ENCODE results near the gene HMCN2. TPM values are rescaled to one million over a fixed set of nuclear protein-coding genes. Genes with fewer than 3 reads are reported as not detected.

The HMCN2 gene
- total and polyA plus RNA-seq, 2 of the 4 experiments (the other 2 are of a cell fraction) = 0.02 TPM; not detected in 1

DNA sequence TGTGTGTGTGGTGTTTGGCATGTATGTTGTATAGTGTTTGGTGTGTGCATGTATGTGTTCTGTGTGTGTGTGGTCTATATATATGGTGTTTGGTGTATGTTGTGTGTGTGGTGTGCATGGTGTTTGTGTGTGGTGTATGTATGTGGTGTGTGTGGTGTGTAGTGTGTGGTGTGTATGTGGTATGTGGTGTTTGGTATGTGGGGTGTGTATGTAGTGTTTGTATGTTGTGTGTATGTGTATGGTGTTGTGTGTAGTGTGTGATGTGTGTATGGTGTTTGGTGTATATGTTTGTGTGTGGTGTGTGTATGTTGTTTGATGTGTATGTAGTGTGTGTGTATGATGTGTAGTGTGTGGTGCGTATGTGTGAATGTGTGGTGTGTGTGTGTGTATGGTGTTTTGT, 78.8 kb downstream of the HMCN2 start:
- Histone ChIP-seq H2BK20ac (ENCODE audit: low read depth, low read length) (no peak overlapping the region), H3K14ac (replicated peaks; ENCODE audit: low read depth, low read length) (no peak overlapping the region), H3K18ac (ENCODE audit: low read depth, low read length) (no peak overlapping the region), H3K56ac (ENCODE audit: extremely low read depth, insufficient read depth, low read length) (no peak overlapping the region), H2AK9ac (replicated peaks; ENCODE audit: low read depth, low read length, poor library complexity) (no peak overlapping the region), H3K9me1 (ENCODE audit: insufficient read depth, low read length) (peaks cover 9% of the 10 kb centered on the region; the same call in 1 of the 2 replicates), H3K9ac (ENCODE audit: low read depth, low read length) (no peak overlapping the region), H4K20me1 (ENCODE audit: insufficient read depth, low read length) (peaks cover 5% of the 10 kb centered on the region; the same call in 1 of the 2 replicates), H3K36me3 (ENCODE audit: control insufficient read depth, insufficient read depth, low read length) (no peaks in the 10 kb centered on the region), H3K4ac (ENCODE audit: low read depth, low read length) (no peak overlapping the region), H3K23ac (ENCODE audit: low read depth, low read length) (no peak overlapping the region), H2BK5ac (ENCODE audit: low read depth, low read length, poor library complexity, severe bottlenecking) (peak overlapping the region; percentile 91), H3K9me3 (ENCODE audit: control insufficient read depth, insufficient read depth, low read length) (no peaks in the 10 kb centered on the region), H3K27me3 (ENCODE audit: control insufficient read depth, insufficient read depth, low read length) (peaks cover 26% of the 10 kb centered on the region; the same call in 1 of the 2 replicates), H2AFZ (replicated peaks; ENCODE audit: low read length, poor library complexity) (no peak overlapping the region), H2AK5ac (ENCODE audit: low read depth, low read length) (0 out of 2 replicates have a peak overlapping the region, but pooled peaks have one; percentile 27), H3K4me3 (ENCODE audit: insufficient read depth, low read depth, low read length) (no peak overlapping the region), H2BK120ac (ENCODE audit: low read depth, low read length) (no peak overlapping the region), H3K79me1 (ENCODE audit: low read depth in 1 of 2, low read length in 2 of 2) (no peaks in the 10 kb centered on the region), H2BK15ac (ENCODE audit: low read depth, low read length) (no peak overlapping the region), H4K91ac (ENCODE audit: insufficient read depth, low read depth, low read length) (no peak overlapping the region), H4K5ac (ENCODE audit: low read depth, low read length) (no peak overlapping the region), H3K27ac (ENCODE audit: insufficient read depth, low read length) (no peak overlapping the region), H4K8ac (ENCODE audit: low read depth in 2 of 2, low read length in 2 of 2) (no peak overlapping the region), H3K4me2 (ENCODE audit: low read depth, low read length) (no peak overlapping the region), H3K4me1 (ENCODE audit: control insufficient read depth, insufficient read depth, low read length) (no peaks in the 10 kb centered on the region)
- ATAC-seq (ENCODE audit: low read depth) (no peak), DNase-seq (no peak)
- dilution Hi-C loops (cut with HindIII; ENCODE audit: low sequenced_read_pairs, unreplicated experiment) (no loop called here), intact Hi-C loops (cut with micrococcal nuclease) (no loop called here), in situ Hi-C loops (cut with MboI; ENCODE audit: low sequenced_read_pairs) (no loop called here)
- no peak for TF ChIP-seq RAD21 (IDR thresholded peaks at IDR 0.05; ENCODE audit: low read length)
- TF ChIP-seq MAFK (IDR thresholded peaks at IDR 0.05; ENCODE audit: low read depth, low read length) = no peak
- TF ChIP-seq NFE2L2 (IDR thresholded peaks at IDR 0.05; ENCODE audit: low read depth, low read length) = no peak
- TF ChIP-seq, protein P1, sequence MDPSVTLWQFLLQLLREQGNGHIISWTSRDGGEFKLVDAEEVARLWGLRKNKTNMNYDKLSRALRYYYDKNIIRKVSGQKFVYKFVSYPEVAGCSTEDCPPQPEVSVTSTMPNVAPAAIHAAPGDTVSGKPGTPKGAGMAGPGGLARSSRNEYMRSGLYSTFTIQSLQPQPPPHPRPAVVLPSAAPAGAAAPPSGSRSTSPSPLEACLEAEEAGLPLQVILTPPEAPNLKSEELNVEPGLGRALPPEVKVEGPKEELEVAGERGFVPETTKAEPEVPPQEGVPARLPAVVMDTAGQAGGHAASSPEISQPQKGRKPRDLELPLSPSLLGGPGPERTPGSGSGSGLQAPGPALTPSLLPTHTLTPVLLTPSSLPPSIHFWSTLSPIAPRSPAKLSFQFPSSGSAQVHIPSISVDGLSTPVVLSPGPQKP (IDR thresholded peaks at IDR 0.05; ENCODE audit: borderline replicate concordance, low read depth, low read length) = no peak
- TF ChIP-seq BHLHE40 (IDR thresholded peaks at IDR 0.05; ENCODE audit: low read depth, low read length) = no peak
- TF ChIP-seq CEBPB (IDR thresholded peaks at IDR 0.05; ENCODE audit: low read depth, low read length) = no peak
- TF ChIP-seq MXI1 (IDR thresholded peaks at IDR 0.05; ENCODE audit: borderline replicate concordance, low read depth, low read length) = no peak
- TF ChIP-seq, protein P2, sequence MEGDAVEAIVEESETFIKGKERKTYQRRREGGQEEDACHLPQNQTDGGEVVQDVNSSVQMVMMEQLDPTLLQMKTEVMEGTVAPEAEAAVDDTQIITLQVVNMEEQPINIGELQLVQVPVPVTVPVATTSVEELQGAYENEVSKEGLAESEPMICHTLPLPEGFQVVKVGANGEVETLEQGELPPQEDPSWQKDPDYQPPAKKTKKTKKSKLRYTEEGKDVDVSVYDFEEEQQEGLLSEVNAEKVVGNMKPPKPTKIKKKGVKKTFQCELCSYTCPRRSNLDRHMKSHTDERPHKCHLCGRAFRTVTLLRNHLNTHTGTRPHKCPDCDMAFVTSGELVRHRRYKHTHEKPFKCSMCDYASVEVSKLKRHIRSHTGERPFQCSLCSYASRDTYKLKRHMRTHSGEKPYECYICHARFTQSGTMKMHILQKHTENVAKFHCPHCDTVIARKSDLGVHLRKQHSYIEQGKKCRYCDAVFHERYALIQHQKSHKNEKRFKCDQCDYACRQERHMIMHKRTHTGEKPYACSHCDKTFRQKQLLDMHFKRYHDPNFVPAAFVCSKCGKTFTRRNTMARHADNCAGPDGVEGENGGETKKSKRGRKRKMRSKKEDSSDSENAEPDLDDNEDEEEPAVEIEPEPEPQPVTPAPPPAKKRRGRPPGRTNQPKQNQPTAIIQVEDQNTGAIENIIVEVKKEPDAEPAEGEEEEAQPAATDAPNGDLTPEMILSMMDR (conservative IDR thresholded peaks at IDR 0.05; ENCODE audit: low read depth, low read length) = no peak
- no peak for TF ChIP-seq FOS (IDR thresholded peaks at IDR 0.05; ENCODE audit: low read depth, low read length)
- TF ChIP-seq MAZ (IDR thresholded peaks at IDR 0.05; ENCODE audit: borderline replicate concordance, low read depth, low read length) = no peak
- no peak for TF ChIP-seq POLR2A (IDR thresholded peaks at IDR 0.05; ENCODE audit: low read depth, low read length)
- TF ChIP-seq SMC3 (IDR thresholded peaks at IDR 0.05; ENCODE audit: low read depth, low read length) = no peak
- TF ChIP-seq, protein P3, sequence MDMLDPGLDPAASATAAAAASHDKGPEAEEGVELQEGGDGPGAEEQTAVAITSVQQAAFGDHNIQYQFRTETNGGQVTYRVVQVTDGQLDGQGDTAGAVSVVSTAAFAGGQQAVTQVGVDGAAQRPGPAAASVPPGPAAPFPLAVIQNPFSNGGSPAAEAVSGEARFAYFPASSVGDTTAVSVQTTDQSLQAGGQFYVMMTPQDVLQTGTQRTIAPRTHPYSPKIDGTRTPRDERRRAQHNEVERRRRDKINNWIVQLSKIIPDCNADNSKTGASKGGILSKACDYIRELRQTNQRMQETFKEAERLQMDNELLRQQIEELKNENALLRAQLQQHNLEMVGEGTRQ (IDR thresholded peaks at IDR 0.05; ENCODE audit: low read depth, low read length) = no peak
- no peak for TF ChIP-seq CHD1 (IDR thresholded peaks at IDR 0.05; ENCODE audit: low read depth, low read length)
- no peak for TF ChIP-seq RFX5 (IDR thresholded peaks at IDR 0.05; ENCODE audit: low read depth, low read length)
- TF ChIP-seq RCOR1 (IDR thresholded peaks at IDR 0.05; ENCODE audit: insufficient replicate concordance, low read length) = no peak
- no TSS peak for BruUV-seq (replicated peaks)
- WGBS, 2 experiments (ENCODE audit: extremely low coverage in 2 of 2, insufficient read length in 1 of 2) = 100% methylated on average over 1 of the region's 1 CpG; no CpG with 5 or more reads in 1 of the 2 experiments
- CTCF ChIA-PET = no interaction called here
- POLR2A ChIA-PET (ENCODE audit: unreplicated experiment) = no interaction called here
